ENCODE data around the gene PERCC1.

GRCh38 chr16:1470481-1471251 lies 39.8 kb downstream of the PERCC1 start:
- TF ChIP-seq POLR2A (IDR thresholded peaks at IDR 0.05; ENCODE audit: low read length) (no peak), GATA1 (IDR thresholded peaks at IDR 0.05; ENCODE audit: low read depth, low read length) (no peak)
